Right cardiac atrium (tissue), 5 donors: Measurements from ENCODE around the gene PHC2. TPM values are rescaled to one million over a fixed set of nuclear protein-coding genes. Genes with fewer than 3 reads are reported as not detected.

ENCODE experiments used
- ATAC-seq, 2 donors: fragments of 200-7000 bp; cut with Tn5 transposase; one replicate each; pipeline versions ENCODE4 v1.8.0 to v1.9.1; 2020; ENCODE audit warnings: moderate library complexity in 2 of 2, mild to moderate bottlenecking in 1 of 2
- DNase-seq, 3 donors: peaks; one replicate each; pipeline ENCODE4 v3.0.0-alpha.2; 2020
- H3K27ac ChIP-seq: one replicate; pipeline ENCODE4 v1.5.1; 2013; ENCODE audit warnings: mild to moderate bottlenecking, low read length, control low read depth, moderate library complexity
- H3K27me3 ChIP-seq: one replicate; pipeline ENCODE4 v1.6.1; 2013; ENCODE audit not compliant: control insufficient read depth, insufficient read depth
- H3K4me1 ChIP-seq: one replicate; pipeline ENCODE4 v1.6.1; 2013; ENCODE audit warnings: low read length; ENCODE audit not compliant: control insufficient read depth, insufficient read depth
- H3K4me3 ChIP-seq: one replicate; pipeline ENCODE4 v1.5.1; 2013; ENCODE audit warnings: low read length, control low read depth
- H3K9me3 ChIP-seq: one replicate; pipeline ENCODE4 v1.6.1; 2013; ENCODE audit warnings: low read length; ENCODE audit not compliant: control insufficient read depth
- WGBS: extraction: QIAGEN DNeasy Blood & Tissue Kit; methylation state at CpG from one replicate; pipeline ENCODE4 v1.1.7; 2013; 5-methylcytosine and 5-hydroxymethylcytosine counted together
- intact Hi-C, 4 donors: fragments of 100-400 bp; cut with DNase I; formaldehyde crosslinking; loops; one replicate each; pipeline versions ENCODE4 v1.11.0 to v1.14.0; 2022 to 2023
- polyA plus RNA-seq: library from polyadenylated mRNA; stranded (reverse); fragments of 200-250 nt; gene quantifications from one replicate; pipeline ENCODE4 v1.2.3, GENCODE V29; 2013
- total RNA-seq, 4 donors: library from RNA; stranded (reverse); fragmentation: NEBNext Ultra II Directional; extraction: Animal tissue kit (Norgen Biotek cat#: 25700); gene quantifications; one replicate each; pipeline ENCODE4 v1.2.1, GENCODE V29; 2021
- donor health status: healthy with polysubstance abuse.
- donor health status: DM: no; HTN: yes; CAD: no.
- donor health status: DM: no; HTN: no; CAD: no.
- donor health status: DM: no; HTN: yes; CAD: no; lungs with severe emphysema.
- donor health status: DM: yes; HTN: yes; CAD: no.

Gene PHC2
- total and polyA plus RNA-seq, 5 donors, result 89.3 to 105 (median 97.5) TPM

- Histone ChIP-seq H3K4me1 (no peaks in the 10 kb centered on the region), H3K27ac (no peak overlapping the region)
- no peak for ATAC-seq
These were observed 23.9 kb upstream of the PHC2 start for GRCh38 chr1:33454646-33455282.

GRCh38 chr1:33446590-33446989 lies 15.7 kb upstream of the PHC2 start:
- whole genome bisulfite sequencing, result 83% methylated on average over 3 of the region's 3 CpGs
- intact Hi-C loops, result loop anchor here in 1 of 4 donors (10.0 kb wide), 1 partner anchor 52 kb away; no protein-coding TSS in a partner anchor
- Histone ChIP-seq H3K4me1 (peaks cover 5% of the 10 kb centered on the region), H3K4me3 (no peak overlapping the region), H3K9me3 (no peaks in the 10 kb centered on the region), H3K27ac (no peak overlapping the region), H3K27me3 (no peaks in the 10 kb centered on the region)
- DNase-seq, result no peak
- ATAC-seq, result no peak

More at GRCh38 chr1:33454646-33455282, 23.9 kb upstream of the PHC2 start:
- no peak for DNase-seq
- no peaks in the 10 kb centered on the region for H3K27me3 ChIP-seq
- H3K9me3 ChIP-seq, result no peaks in the 10 kb centered on the region
- 95% methylated on average over 8 of the region's 8 CpGs for WGBS
- H3K4me3 ChIP-seq, result no peak overlapping the region
- intact Hi-C loops, result no loop called here

DNA sequence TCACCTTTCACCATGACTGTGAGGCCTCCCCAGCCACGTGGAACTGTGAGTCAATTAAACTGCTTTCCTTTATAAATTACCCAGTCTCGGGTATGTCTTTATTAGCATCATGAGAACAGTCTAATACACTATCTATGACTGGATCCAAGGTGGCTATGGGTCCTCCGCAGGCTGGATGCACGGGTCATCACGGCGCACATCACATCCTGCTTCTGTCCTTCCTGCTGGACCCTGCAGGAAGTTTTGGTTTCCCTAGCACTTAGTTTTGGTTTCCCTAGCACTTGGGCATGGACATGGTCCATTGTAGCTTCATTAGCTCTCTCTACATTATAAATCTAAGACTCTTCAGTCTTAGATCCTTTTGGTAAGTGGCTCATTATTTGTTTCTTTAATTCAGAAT lies 14.2 kb upstream of the PHC2 start:
- Histone ChIP-seq H3K9me3 (no peaks in the 10 kb centered on the region), H3K27me3 (no peaks in the 10 kb centered on the region), H3K27ac (no peak overlapping the region), H3K4me1 (peaks cover 5% of the 10 kb centered on the region), H3K4me3 (no peak overlapping the region)
- 74% methylated on average over 6 of the region's 6 CpGs for WGBS
- no peak for ATAC-seq
- intact Hi-C loops, result loop anchor here in 1 of 4 donors (10.0 kb wide), 1 partner anchor 50 kb away; no protein-coding TSS in a partner anchor
- DNase-seq, result no peak

GRCh38 chr1:33443705-33444180 lies 12.8 kb upstream of the PHC2 start:
- intact Hi-C loops, result loop anchor here in 1 of 4 donors (10.0 kb wide), 1 partner anchor 49 kb away; no protein-coding TSS in a partner anchor
- H3K4me1 ChIP-seq, result peaks cover 5% of the 10 kb centered on the region
- DNase-seq (no peak), ATAC-seq (peak; percentile 59 to 64)
- H3K27me3 ChIP-seq, result no peaks in the 10 kb centered on the region
- H3K27ac ChIP-seq, result peak overlapping the region; percentile 43
- WGBS, result 38% methylated on average over 6 of the region's 6 CpGs
- no peak overlapping the region for H3K4me3 ChIP-seq
- no peaks in the 10 kb centered on the region for H3K9me3 ChIP-seq

DNA sequence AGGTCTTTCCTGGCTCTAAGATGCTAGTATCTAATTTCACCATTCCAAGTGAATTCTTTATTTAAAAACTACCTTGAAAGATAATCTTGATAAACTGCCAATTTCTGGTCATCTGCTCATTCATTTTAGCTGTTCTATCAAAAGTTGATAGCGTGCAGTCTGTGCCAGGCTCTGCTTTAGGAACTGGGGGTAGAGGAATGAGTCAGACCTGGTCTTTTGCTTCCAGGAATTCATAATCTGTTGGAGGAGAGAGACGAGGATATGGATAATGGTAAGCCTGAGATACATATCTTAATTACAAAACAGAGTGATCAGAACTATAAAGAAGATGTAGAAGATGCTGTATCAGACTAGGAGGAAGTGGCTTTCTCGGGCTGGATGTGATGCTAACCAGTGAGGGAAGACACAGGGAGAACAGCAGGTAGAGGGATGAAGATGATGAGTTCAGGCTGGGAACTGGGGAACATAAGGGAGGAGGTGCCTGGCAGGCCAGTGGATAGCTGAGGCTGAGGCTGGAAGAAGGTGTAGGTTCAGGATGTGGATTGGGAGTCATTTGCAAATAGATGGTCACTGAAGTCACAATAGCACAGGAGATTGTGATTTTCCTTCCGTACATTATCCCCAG lies 12.3 kb upstream of the PHC2 start:
- ATAC-seq (no peak), DNase-seq (no peak)
- Histone ChIP-seq H3K4me3 (no peak overlapping the region), H3K4me1 (peaks cover 5% of the 10 kb centered on the region), H3K27me3 (no peaks in the 10 kb centered on the region), H3K27ac (peak overlapping the region; percentile 25), H3K9me3 (no peaks in the 10 kb centered on the region)
- intact Hi-C loops, result loop anchor here in 1 of 4 donors (10.0 kb wide), 1 partner anchor 48 kb away; no protein-coding TSS in a partner anchor
- 44% methylated on average over 4 of the region's 4 CpGs for WGBS

GRCh38 chr1:33442141-33442540 lies 11.2 kb upstream of the PHC2 start:
- intact Hi-C loops, result loop anchor here in 1 of 4 donors (10.0 kb wide), 1 partner anchor 47 kb away; no protein-coding TSS in a partner anchor
- Histone ChIP-seq H3K27me3 (no peaks in the 10 kb centered on the region), H3K4me3 (no peak overlapping the region), H3K4me1 (peaks cover 5% of the 10 kb centered on the region), H3K27ac (no peak overlapping the region), H3K9me3 (no peaks in the 10 kb centered on the region)
- 82% methylated on average over 1 of the region's 1 CpG for WGBS
- ATAC-seq (no peak), DNase-seq (no peak)

GRCh38 chr1:33441088-33441745 lies 10.3 kb upstream of the PHC2 start:
- whole genome bisulfite sequencing, result 78% methylated on average over 6 of the region's 6 CpGs
- no peak overlapping the region for H3K27ac ChIP-seq
- ATAC-seq (no peak), DNase-seq (no peak)
- H3K27me3 ChIP-seq, result no peaks in the 10 kb centered on the region
- H3K9me3 ChIP-seq, result no peaks in the 10 kb centered on the region
- peaks cover 8% of the 10 kb centered on the region for H3K4me1 ChIP-seq
- H3K4me3 ChIP-seq, result no peak overlapping the region
- intact Hi-C loops, result loop anchor here in 1 of 4 donors (10.0 kb wide), 1 partner anchor 46 kb away; no protein-coding TSS in a partner anchor

- H3K27me3 ChIP-seq, result no peaks in the 10 kb centered on the region
- H3K4me3 ChIP-seq, result no peak overlapping the region
- WGBS, result 40% methylated on average over 1 of the region's 1 CpG
- H3K9me3 ChIP-seq, result no peaks in the 10 kb centered on the region
- DNase-seq (no peak), ATAC-seq (no peak)
- peaks cover 8% of the 10 kb centered on the region for H3K4me1 ChIP-seq
- no peak overlapping the region for H3K27ac ChIP-seq
- intact Hi-C loops, result loop anchor here in 1 of 4 donors (10.0 kb wide), 1 partner anchor 45 kb away; no protein-coding TSS in a partner anchor
These were observed 8.8 kb upstream of the PHC2 start for GRCh38 chr1:33439662-33440061.

DNA sequence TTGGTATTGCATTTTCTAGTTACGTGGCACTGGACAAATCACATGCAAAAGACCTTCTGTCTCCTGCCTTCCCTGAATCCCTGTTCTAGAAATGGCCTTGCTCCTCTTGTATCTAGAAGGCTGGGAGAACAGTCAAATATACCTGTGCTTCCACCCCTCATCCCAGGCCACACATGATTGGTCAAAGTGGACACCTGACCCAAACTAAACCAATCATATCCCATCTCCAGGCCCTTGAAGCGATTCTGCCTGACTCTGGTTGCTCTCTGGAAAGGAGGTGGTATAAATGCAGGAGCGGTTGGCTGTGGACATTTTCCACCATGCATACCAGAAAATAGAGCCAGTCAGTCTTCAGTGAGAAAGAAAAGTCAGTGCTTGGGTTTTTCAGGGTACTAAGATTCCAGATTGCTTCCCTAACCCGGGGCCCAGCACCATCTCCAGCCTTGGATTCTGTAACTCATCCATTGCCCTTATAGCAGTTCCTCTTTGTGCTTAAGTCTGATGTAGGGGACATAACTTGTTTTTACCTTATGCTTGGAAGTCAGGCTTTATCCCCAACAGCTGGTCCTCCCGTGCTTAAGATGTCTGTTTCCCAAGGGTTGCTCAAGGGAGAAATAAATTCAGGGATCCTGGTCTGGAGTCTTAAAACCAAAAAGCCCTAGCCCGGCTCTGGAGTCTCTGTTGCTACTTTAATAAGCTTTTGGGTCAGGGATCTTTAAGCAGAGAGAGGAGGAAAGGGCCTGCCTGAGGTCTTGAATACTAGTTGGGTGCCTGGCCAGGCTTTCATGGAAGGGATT lies 7.7 kb upstream of the PHC2 start:
- Histone ChIP-seq H3K9me3 (no peaks in the 10 kb centered on the region), H3K27ac (no peak overlapping the region), H3K27me3 (no peaks in the 10 kb centered on the region), H3K4me3 (no peak overlapping the region), H3K4me1 (peaks cover 5% of the 10 kb centered on the region)
- WGBS, result 90% methylated on average over 6 of the region's 6 CpGs
- intact Hi-C loops, result no loop called here
- no peak for ATAC-seq
- no peak for DNase-seq

- no peak overlapping the region for H3K4me3 ChIP-seq
- H3K27me3 ChIP-seq, result no peaks in the 10 kb centered on the region
- DNase-seq (peak in 1 of 3 donors; percentile 44), ATAC-seq (no peak)
- peak overlapping the region; percentile 30 for H3K27ac ChIP-seq
- intact Hi-C loops, result no loop called here
- H3K9me3 ChIP-seq, result no peaks in the 10 kb centered on the region
- peaks cover 3% of the 10 kb centered on the region for H3K4me1 ChIP-seq
- WGBS, result 69% methylated on average over 4 of the region's 4 CpGs
These were observed 5.8 kb upstream of the PHC2 start for GRCh38 chr1:33436557-33437285.
